HG03175 (cell line): Measurements from ENCODE around the gene E2F8.

Experiments
- ATAC-seq: cut with Tn5 transposase; IDR thresholded peaks from one replicate; pipeline ENCODE4 v1.9.1; 2021; ENCODE audit warnings: mild to moderate bottlenecking, moderate library complexity; ENCODE audit not compliant: unreplicated experiment

E2F8 gene

GRCh38 chr11:19253153-19253745, 12.5 kb upstream of the E2F8 start:
- no peak for ATAC-seq

GRCh38 chr11:19252394-19253152, 11.8 kb upstream of the E2F8 start:
- ATAC-seq, result no peak

DNA sequence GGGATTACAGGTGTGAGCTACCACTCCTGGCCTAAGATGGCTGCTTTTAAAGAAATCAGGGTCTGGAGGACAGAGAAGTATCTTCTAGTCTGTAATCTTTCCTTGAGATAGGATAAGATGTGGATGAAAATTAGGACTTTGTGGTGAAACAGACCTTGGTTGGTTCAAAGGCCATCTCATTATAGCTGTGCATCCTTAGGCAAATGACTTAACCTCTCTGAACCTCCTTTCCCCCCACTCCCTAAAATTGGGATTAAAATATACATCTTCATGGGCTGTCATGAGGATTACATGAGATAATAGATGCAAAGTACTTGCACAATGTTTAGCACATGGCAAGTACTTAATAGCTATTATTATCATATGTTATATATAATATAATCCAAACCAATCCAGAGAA, 10.8 kb upstream of the E2F8 start:
- no peak for ATAC-seq

- ATAC-seq, result no peak
These were observed 6.1 kb upstream of the E2F8 start for GRCh38 chr11:19246816-19247215.

- no peak for ATAC-seq
These were observed 4.6 kb upstream of the E2F8 start for GRCh38 chr11:19245351-19245750.

DNA sequence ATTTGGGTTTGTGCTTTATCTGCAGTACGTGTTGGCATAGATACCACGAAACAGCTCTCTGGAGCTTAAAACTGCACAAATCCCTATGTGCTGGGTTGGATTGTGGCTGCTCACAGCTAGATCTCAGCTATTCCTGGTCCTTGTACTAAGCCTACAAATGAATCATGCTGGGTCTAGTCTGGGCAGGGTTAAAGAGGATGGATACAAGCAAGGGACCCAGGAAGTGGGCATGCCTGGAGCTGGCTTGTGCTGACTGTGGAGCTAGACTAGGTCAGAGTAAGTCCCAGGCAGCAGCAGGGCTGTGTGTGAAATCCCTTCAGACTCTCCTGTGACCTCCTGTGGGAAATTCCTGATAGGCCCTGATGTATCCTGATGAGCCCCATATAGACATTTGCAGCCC, 3.9 kb upstream of the E2F8 start:
- no peak for ATAC-seq

DNA sequence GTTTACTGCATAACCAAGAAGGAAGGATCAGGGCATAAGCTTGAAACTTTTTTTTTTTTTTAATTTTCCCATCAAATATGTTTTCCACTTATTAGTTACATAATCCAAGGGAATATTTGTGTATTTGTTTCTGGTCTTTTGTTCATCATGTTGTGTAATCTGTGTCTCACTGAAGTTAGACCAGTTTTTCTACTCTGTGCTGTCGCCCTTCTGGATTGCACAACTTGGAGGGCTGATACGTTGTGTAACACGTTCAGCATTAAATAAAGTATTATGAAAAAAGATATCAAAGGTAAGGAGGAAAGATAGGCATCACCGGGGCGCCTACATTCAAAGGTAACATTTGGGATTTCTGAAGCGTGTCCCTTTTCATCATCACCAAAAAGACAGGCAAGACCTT, 3.3 kb upstream of the E2F8 start:
- ATAC-seq, result no peak

- ATAC-seq, result no peak
These were observed 2.9 kb upstream of the E2F8 start for GRCh38 chr11:19243613-19244012.

- ATAC-seq, result no peak
These were observed 2.4 kb upstream of the E2F8 start for GRCh38 chr11:19243143-19243542.

GRCh38 chr11:19242179-19242932, 1.6 kb upstream of the E2F8 start:
- ATAC-seq, result no peak

- ATAC-seq, result peak; percentile 35
These were observed 774 bp upstream of the E2F8 start for GRCh38 chr11:19241260-19242178.

- ATAC-seq, result no peak
These were observed 1.7 kb downstream of the E2F8 start for GRCh38 chr11:19239039-19239438.

DNA sequence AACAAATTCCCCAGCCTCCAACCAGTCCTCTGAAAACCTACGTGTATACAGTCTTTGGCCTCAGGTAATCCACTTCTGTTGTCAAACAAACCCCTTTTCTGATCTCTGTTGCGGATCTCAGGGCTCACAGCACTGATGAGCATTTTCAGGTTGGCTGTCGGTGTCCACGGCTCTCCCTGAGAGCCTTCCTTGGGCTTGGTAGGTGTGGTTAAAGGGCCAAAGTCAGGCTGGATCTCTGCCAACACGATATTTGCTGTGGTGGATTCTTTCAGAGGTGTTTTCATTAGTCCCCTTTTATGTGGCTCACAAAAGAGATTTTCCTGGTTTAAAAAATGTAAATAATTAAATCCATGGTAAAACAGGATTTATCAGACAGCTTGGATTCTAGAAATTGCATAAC, 2.9 kb downstream of the E2F8 start:
- no peak for ATAC-seq

- no peak for ATAC-seq
These were observed 3.4 kb downstream of the E2F8 start for GRCh38 chr11:19237381-19237780.

DNA sequence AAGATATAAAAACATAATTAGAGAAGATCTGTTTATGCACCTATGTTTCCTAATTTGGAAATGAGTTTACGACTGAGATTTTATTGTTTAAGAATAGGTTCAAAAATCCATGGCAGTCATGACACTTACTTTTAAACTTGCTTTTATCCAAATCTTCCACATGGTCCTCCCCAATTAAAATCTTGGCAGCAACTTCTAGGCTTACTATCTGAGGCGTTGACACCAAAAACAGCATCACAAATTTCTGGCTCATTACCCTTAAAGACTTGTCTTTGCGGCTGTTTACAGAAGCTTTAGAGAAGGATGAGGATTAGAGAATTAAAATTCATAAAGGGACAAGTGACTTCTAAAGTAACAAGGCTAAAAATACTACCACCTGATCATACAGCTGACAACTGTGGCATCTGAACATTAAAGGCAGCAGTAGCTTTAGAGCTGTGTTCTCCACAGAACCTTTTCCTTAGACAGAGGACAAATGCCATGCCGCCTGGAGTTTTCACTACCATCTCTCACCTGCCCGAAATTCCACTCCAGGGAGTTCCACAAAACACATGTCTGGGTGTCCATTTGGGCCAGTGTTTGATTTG, 6.4 kb downstream of the E2F8 start:
- ATAC-seq, result no peak

DNA sequence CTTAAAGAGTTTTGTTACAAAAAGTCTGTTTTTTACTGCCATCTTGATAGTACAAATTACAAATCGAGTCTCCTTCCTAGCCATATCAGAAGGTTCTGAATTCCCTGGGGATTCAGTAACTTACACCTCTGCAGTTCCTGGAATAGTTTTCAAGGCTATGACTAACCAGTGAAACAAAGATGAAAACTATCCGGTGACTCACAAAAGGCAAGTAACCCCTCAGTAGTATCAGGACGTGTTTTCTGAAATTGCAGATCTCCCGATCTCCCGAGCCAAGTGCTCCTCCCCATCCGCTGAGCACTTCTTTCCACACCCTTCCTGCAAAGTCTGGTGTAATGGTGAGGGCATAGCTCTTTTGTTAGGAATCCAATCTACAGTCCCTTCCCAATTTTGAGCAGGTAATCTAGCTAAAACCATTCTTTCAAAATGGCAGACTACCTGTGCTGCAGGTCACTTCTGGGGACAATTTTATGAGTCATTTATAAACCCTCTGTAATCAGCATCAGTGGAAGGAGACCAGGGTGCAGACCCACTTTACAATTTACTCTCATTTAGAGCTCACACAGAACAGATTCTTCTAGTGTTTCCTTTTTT, 7.7 kb downstream of the E2F8 start:
- no peak for ATAC-seq

GRCh38 chr11:19229671-19230070, 11.1 kb downstream of the E2F8 start:
- no peak for ATAC-seq

GRCh38 chr11:19228968-19229367, 11.8 kb downstream of the E2F8 start:
- no peak for ATAC-seq

DNA sequence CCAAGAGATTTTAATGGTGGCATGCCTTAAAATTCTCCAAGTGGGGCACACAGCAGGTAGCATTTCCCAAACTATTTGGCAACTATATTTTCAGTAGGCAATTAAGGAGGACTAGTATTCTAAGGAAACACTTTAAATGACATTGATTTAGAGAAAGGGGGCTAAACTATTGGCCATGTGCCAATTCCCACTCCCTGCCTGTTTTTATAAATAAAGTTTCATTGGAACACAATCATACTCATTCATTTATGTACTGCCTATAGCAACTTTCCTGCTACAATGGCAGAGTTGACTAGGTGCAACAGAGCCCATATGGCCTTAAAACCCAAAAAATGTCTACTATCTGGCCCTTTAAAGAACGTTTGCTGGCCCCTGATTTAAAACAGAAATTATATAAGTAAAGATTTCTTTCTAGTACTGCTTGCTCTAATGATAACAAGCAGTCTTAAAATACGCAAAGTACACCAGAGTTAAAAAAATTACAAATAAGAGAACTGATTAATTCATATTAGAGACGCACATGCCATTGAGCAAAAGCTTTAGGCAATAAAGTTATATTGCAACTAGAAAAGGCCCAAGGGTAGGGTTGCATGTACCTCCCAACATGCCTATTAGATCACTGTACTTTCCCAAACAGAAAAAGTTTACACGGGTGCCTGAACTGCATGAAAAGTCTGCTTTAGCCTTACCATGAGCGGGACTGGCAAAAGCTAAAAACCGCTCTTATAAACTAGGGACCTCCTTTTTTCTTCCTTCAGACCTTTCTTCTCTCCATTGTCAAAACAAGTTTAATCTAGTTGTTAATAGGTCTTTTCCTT, 14.2 kb downstream of the E2F8 start:
- ATAC-seq, result no peak
